RWPE2 (cell line): Measurements from ENCODE around the gene FAM72A.
"Not testable (repeated sequence)": the region's sequence is repeated elsewhere in the genome, so short reads cannot be mapped to it uniquely, and the experiment has no call there.

ENCODE experiments used
- ATAC-seq: fragments of 200-7000 bp; cut with Tn5 transposase; 3 replicates; pipeline ENCODE4 v1.9.1; 2021; ENCODE audit warnings: low read depth
- DNase-seq: peaks from one replicate; pipeline ENCODE4 v3.0.0-alpha.2; 2020; ENCODE audit warnings: low spot score
- H3K27ac ChIP-seq: fragments of 450-650 bp; 2 replicates; pipeline ENCODE4 v1.5.1; 2017; ENCODE audit warnings: mild to moderate bottlenecking; ENCODE audit not compliant: poor library complexity, severe bottlenecking
- H3K27me3 ChIP-seq: fragments of 250-450 bp; sonication (Bioruptor Pico); 2 replicates; pipeline ENCODE4 v1.5.1; 2021; ENCODE audit warnings: mild to moderate bottlenecking, moderate library complexity; ENCODE audit not compliant: insufficient read depth, poor library complexity, severe bottlenecking
- H3K36me3 ChIP-seq: fragments of 250-450 bp; sonication (Bioruptor Pico); 2 replicates; pipeline ENCODE4 v1.5.1; 2020; ENCODE audit warnings: low read depth, mild to moderate bottlenecking, moderate library complexity
- H3K4me1 ChIP-seq: fragments of 250-450 bp; sonication (Bioruptor Pico); 2 replicates; pipeline ENCODE4 v1.5.1; 2021; ENCODE audit warnings: mild to moderate bottlenecking, moderate library complexity; ENCODE audit not compliant: insufficient read depth, poor library complexity, severe bottlenecking
- H3K4me3 ChIP-seq: fragments of 250-450 bp; sonication (Bioruptor Pico); 2 replicates; pipeline ENCODE4 v1.5.1; 2021; ENCODE audit warnings: mild to moderate bottlenecking, moderate library complexity; ENCODE audit not compliant: severe bottlenecking
- H3K9me3 ChIP-seq: fragments of 250-450 bp; sonication (Bioruptor Pico); 2 replicates; pipeline ENCODE4 v1.5.1; 2021; ENCODE audit warnings: mild to moderate bottlenecking, moderate library complexity; ENCODE audit not compliant: severe bottlenecking

FAM72A gene

DNA sequence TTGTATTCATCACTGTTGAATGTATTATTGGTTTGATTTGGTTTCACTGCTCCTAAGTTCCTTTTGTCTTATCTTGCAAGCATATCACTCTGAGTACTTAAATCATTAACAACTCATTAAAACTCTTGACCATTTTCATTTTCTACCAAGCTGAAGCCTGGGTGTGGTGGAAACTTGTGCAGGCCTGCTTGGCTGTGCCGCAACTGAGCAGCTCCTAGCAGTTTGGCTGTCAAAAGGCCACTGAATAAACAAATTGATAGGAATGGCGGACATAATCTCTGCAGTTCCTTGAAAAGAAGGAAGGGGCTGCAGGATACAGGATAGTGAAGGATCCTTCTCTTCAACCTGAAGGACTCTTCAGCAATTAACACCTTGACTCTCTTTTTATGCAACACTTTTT lies 26.6 kb upstream of the FAM72A start:
- DNase-seq, H3K27me3 ChIP-seq, H3K4me3 ChIP-seq, H3K27ac ChIP-seq, H3K4me1 ChIP-seq, H3K9me3 ChIP-seq, ATAC-seq, H3K36me3 ChIP-seq: not testable (repeated sequence)

DNA sequence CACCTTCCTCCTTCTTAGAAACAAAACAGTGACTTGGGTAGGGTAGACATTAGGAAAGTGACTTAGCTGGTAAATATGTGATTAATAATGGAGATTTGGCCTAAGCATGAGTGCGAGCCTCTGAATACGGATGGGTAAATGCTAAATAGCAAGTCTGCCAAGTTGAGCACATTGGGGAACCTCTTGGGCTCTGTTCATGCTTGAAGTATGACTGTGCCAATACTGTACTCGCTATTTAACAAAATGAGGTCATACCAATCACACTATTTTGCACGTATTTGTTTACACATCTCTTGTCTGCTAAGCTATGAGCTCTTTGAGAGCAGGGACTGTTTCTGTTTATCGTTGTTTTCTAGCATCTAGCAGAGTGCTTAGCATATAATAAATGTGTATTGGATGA lies 24.2 kb upstream of the FAM72A start:
- not testable (repeated sequence) for H3K27me3 ChIP-seq, H3K9me3 ChIP-seq, DNase-seq, H3K36me3 ChIP-seq, H3K4me1 ChIP-seq, H3K4me3 ChIP-seq, H3K27ac ChIP-seq
- ATAC-seq, result peak; percentile 68

DNA sequence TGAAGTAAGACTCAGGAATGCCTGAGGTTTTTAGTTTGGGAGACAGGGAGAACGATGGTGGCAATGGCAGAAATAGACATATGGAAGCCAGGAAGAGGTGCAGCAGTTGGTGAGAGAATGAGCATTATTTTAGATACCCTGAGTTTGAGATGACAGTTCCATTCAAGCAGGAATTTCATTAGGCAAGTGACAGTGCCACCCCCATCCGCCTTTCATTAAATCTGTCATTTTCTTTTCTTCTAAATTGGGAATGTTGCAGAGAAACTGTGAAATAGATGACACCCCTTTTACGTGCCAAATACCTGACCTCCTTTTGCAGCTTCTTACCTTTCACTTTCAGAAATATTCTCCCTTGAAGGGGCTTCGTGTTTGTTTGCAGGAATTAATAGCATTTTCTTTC lies 22.7 kb upstream of the FAM72A start:
- H3K4me1 ChIP-seq, H3K27ac ChIP-seq, ATAC-seq, H3K4me3 ChIP-seq, H3K27me3 ChIP-seq, H3K36me3 ChIP-seq, H3K9me3 ChIP-seq, DNase-seq: not testable (repeated sequence)

DNA sequence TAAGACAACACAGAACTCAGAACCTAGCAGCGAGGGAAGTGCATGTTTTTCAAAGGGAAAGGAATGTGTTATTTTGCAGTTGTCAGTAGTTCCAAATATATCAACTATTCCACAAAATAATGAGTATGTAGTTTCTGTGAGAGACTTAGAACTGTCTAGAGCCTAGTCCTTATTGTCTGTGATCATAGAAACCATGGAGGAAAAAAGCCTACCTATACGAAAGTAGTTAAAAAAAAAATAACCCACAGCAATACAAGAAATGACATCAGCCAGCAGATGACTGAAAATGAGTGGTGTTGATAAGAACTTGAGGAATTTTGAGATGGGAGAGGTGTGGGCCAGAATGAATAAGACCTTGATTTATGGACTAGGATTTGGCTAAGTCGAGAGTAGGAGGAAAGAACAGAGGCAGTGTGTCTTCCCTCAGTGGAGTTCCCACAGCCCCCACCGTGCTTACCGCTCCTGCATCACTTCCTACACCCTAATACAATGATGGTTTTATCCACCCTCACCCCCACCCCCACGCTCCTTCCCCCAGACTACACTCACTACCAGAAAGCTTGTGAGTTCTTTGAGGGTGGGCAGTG lies 21.6 kb upstream of the FAM72A start:
- peak; percentile 74 for ATAC-seq
- not testable (repeated sequence) for H3K36me3 ChIP-seq, H3K9me3 ChIP-seq, H3K27me3 ChIP-seq, H3K27ac ChIP-seq, H3K4me1 ChIP-seq, H3K4me3 ChIP-seq, DNase-seq

DNA sequence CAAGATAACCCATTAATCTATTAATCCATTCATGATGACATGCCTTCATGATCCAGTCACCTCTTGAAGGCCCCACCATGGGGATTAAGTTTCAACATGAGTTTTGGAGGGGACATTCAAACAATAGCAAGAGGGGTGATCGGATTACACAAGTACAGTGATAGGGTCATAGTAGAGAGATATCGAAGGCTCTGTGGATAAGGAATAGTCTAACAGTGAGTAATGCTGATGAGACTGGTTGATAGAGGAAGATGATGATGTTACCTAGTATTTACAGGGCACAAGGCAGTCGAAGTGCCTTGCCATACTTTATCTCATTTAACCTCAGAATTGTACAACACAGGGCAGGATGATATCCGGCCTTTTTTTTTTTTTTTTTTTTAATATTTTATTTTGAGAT lies 18.9 kb upstream of the FAM72A start:
- ATAC-seq, result peak; percentile 58; the same call in 1 of the 3 replicates
- not testable (repeated sequence) for DNase-seq, H3K9me3 ChIP-seq, H3K4me1 ChIP-seq, H3K36me3 ChIP-seq, H3K27ac ChIP-seq, H3K4me3 ChIP-seq, H3K27me3 ChIP-seq

DNA sequence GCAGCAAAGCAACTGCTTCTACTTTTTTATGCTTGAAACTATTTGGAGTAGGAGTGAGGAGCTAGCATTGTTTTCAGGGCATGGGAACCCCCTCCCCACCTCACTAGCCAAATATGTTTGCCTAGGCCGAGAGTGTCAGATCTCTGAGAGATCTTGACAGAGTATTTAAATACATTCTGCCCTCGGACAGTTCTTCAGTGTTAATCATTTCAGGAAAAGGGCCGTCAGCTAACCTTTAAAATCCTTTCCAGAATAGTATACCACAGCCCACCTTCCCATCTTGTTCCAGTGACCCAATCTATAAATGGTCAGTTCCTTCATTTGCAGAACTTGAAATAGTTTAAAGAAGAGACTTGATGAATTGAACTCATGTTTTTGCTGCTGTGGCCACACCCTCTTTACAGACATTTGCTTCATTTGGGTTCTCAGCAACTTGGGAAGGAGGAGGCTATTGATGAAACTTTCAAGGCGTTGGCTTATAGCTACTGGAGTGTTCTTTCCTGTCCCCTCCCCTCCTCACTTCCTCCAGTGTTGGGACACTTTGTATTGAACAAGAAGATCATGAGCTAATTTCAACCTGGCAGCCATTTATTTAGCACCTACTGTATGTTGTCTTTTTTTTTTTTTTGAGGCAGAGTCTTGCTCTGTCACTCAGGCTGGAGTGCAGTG lies 17.8 kb upstream of the FAM72A start:
- H3K9me3 ChIP-seq, H3K36me3 ChIP-seq, H3K4me1 ChIP-seq, DNase-seq, H3K4me3 ChIP-seq, ATAC-seq, H3K27me3 ChIP-seq, H3K27ac ChIP-seq: not testable (repeated sequence)

DNA sequence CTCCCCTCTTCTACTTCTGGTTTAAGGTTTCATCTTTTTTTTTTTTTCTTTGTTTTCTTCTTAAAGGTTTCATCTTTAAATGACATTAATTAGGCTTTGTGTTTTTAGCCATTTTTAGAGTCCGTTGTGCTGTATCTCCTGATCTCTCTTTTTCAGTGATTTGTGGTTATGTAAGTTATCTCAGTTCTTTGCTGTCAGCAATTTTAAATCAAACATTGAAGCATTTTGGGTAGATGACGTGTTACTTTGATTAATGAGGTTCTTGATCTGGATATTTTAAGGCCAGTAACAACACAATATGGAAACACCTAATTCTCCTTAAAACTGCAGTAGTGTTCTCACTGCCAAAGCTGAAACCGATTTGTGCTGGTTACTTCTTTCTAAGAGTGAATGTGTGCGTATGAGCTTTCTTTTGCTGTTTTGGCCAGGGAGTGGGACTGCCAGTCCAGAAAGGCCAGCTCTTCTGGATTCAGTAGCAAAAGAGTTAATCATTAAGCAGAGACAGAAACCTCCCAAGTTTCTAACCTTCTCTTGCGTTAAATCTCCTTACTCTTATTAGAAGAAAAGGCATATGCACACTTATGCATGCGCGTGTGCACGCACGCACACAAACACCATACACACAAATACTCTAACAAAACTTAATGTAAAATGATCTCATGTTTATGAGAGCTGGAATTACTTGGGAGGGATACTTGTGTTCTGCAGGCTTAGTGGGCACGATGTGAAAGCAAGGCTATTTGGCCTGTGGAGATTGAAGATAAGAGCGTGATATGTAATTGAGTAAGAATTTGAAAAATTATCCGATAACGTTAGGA lies 17.1 kb upstream of the FAM72A start:
- H3K27ac ChIP-seq, H3K4me3 ChIP-seq, H3K4me1 ChIP-seq, DNase-seq, H3K36me3 ChIP-seq, ATAC-seq, H3K9me3 ChIP-seq, H3K27me3 ChIP-seq: not testable (repeated sequence)

DNA sequence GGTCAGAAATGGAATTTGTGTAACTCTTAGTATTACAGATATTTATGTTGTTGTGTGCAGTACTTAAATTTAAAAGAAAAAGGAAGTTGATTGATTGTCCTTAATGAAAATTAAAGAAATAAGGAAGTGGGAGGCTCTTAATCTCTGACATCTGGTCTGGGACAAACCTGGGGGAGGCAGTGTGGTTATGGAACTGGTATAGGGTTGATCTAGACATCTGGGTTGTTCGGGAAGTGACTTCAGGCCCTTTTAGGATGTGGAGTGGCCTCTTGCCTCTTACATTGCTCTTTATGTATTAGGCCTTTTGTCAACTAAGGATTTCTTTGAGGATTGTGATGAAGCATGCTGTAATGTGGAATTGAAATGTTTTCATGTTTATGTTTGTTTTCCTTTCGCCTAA lies 16.1 kb upstream of the FAM72A start:
- ATAC-seq, DNase-seq, H3K4me1 ChIP-seq, H3K27ac ChIP-seq, H3K9me3 ChIP-seq, H3K4me3 ChIP-seq, H3K36me3 ChIP-seq, H3K27me3 ChIP-seq: not testable (repeated sequence)

DNA sequence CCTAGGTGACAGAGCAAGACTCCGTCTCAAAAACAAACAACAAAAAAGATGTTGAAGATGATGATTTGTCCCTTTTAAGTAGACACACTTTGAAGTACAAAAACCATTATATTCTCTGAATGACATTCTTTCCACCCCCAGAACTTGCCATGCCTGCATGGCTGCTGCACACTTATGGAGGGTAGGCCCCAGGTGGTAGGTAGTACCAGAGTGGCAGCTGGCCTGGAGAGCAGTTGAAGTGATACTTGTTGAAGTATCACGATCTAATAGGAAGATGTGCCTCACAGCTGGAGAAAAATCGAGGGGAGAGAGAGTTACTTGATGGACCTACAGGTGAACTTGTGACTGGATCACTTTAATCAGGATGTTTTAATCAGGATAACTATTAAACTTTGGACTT lies 15.6 kb upstream of the FAM72A start:
- H3K36me3 ChIP-seq, H3K4me3 ChIP-seq, ATAC-seq, H3K4me1 ChIP-seq, H3K9me3 ChIP-seq, H3K27me3 ChIP-seq, DNase-seq, H3K27ac ChIP-seq: not testable (repeated sequence)

DNA sequence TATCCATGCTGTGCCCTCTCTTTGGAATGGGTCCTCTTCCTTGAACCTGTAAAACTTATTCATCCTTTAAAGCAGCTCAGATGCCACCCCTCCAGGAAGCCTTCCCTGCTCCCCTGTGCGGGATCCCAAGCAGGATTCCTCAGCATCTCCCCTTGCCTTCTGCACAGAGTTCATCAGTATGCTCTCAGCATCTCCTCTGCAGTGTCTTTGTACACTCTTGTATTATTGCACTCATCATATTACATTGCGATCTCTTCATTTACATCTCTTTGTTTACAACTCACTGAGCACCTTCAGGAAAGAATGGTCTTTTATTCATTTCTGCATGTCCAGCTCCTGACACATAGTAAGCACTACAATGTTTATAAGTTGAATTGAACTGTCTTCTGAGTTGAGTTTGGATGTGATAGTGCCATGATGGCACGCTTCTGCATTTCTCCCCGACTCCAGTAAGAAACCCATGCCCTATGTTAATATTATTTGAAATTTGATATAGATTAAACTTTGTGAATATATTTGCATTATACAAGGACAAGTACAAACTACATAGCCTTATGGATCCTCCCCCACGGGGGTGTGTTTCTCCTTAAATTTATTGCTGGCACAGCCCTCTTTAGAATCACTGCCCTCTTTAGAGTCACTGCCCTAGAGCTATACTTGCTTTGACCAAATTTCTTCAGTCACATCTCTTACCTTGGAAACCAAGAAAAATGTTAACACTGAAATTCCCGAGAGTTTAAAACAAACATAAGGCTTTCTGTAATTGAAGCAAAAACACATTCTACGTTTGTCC lies 13.2 kb upstream of the FAM72A start:
- not testable (repeated sequence) for H3K36me3 ChIP-seq, H3K4me1 ChIP-seq, H3K27ac ChIP-seq, ATAC-seq, H3K4me3 ChIP-seq, DNase-seq, H3K27me3 ChIP-seq, H3K9me3 ChIP-seq

DNA sequence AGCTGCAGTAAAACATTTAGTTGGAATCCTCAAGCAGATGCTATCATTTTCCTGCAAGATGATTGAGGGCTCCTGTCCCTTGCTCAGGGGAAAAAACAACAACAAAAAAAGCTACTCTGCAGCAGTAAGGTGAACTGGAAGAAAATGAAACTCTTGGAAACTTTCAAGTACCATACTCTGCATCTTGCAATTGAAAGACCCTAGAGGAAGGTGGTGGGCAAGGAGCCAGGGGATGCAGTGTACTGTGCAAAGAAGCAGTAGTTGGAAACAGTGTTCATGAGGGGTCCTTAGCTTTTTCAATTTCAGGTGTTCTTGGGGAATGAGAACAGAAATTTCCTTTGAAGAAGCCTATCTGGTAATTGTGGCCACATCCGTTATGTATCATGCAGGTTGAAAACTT lies 8.2 kb upstream of the FAM72A start:
- H3K27ac ChIP-seq, H3K27me3 ChIP-seq, H3K9me3 ChIP-seq, DNase-seq, H3K4me3 ChIP-seq, H3K4me1 ChIP-seq, ATAC-seq, H3K36me3 ChIP-seq: not testable (repeated sequence)
